OCI-LY1 (cell line): ENCODE data around the gene TCERG1.

Source experiments
- H2AFZ ChIP-seq: fragments of 200-600 bp; sonication (generic), shearing (Covaris generic); 2 replicates; pipeline ENCODE4 v1.6.0; 2014; ENCODE audit warnings: antibody characterized with exemption, mild to moderate bottlenecking, low read length
- H3F3A ChIP-seq: fragments of 200-600 bp; sonication (generic), shearing (Covaris generic); 2 replicates; pipeline ENCODE4 v1.6.0; 2014; ENCODE audit warnings: mild to moderate bottlenecking, antibody characterized with exemption, low read length, moderate library complexity; ENCODE audit not compliant: insufficient read depth
- H3K27ac ChIP-seq: fragments of 200-600 bp; sonication (generic); 2 replicates; pipeline ENCODE4 v1.5.1; 2014; ENCODE audit warnings: low read length, mixed run types, mild to moderate bottlenecking, low read depth; ENCODE audit not compliant: poor library complexity, severe bottlenecking
- H3K27me3 ChIP-seq: fragments of 200-600 bp; sonication (generic); 2 replicates; pipeline ENCODE4 v1.6.0; 2014; ENCODE audit warnings: antibody characterized with exemption, mild to moderate bottlenecking, low read length, moderate library complexity; ENCODE audit not compliant: insufficient read depth
- H3K36me3 ChIP-seq: fragments of 200-600 bp; sonication (generic); 2 replicates; pipeline ENCODE4 v1.6.1; 2014; ENCODE audit warnings: mild to moderate bottlenecking, antibody characterized with exemption, low read length, moderate library complexity, mixed read lengths; ENCODE audit not compliant: insufficient read depth
- H3K4me1 ChIP-seq: fragments of 200-600 bp; sonication (generic); 2 replicates; pipeline ENCODE4 v1.5.1; 2014; ENCODE audit warnings: mild to moderate bottlenecking, low read length, moderate library complexity; ENCODE audit not compliant: insufficient read depth, severe bottlenecking
- H3K4me2 ChIP-seq: fragments of 200-600 bp; sonication (generic), shearing (Covaris generic); 2 replicates; pipeline ENCODE4 v1.6.1; 2014; ENCODE audit warnings: low read length
- H3K4me3 ChIP-seq: fragments of 200-600 bp; sonication (generic); 2 replicates; pipeline ENCODE4 v1.5.1; 2014; ENCODE audit warnings: low read length, low read depth, mild to moderate bottlenecking, mixed read lengths; ENCODE audit not compliant: poor library complexity, severe bottlenecking
- H3K79me2 ChIP-seq: fragments of 200-600 bp; shearing (Covaris generic); 2 replicates; pipeline ENCODE4 v1.6.1; 2016; ENCODE audit warnings: mixed run types, low read length, mixed read lengths; ENCODE audit not compliant: insufficient read depth
- H3K9ac ChIP-seq: fragments of 200-600 bp; sonication (generic), shearing (Covaris generic); 2 replicates; pipeline ENCODE4 v1.6.1; 2014; ENCODE audit warnings: mild to moderate bottlenecking, low read length, mixed read lengths
- H3K9me2 ChIP-seq: fragments of 200-600 bp; sonication (generic), shearing (Covaris generic); 2 replicates; pipeline ENCODE4 v1.6.1; 2014; ENCODE audit warnings: low read depth, mild to moderate bottlenecking, low read length, mixed read lengths
- H3K9me3 ChIP-seq: fragments of 200-600 bp; shearing (Covaris generic); 2 replicates; pipeline ENCODE4 v1.6.1; 2014; ENCODE audit warnings: low read length, mixed read lengths
- H4K20me1 ChIP-seq: fragments of 200-600 bp; sonication (generic), shearing (Covaris generic); 2 replicates; pipeline ENCODE4 v1.6.0; 2016; ENCODE audit warnings: mild to moderate bottlenecking, low read length; ENCODE audit not compliant: insufficient read depth
- EZH2 ChIP-seq: fragments of 200-600 bp; sonication (generic), shearing (Covaris generic); IDR thresholded peaks from 2 replicates; pipeline ENCODE4 v1.8.0; 2017; ENCODE audit warnings: borderline replicate concordance, mixed run types, mild to moderate bottlenecking, antibody characterized with exemption, low read length, moderate library complexity, mixed read lengths
- TF ChIP-seq, protein P1 (sequence below): fragments of 200-600 bp; sonication (generic), shearing (Covaris generic); IDR thresholded peaks from 2 replicates; pipeline ENCODE4 v1.5.1; 2017; ENCODE audit warnings: mild to moderate bottlenecking, antibody characterized with exemption, low read length, moderate library complexity, mixed read lengths

Gene TCERG1

DNA sequence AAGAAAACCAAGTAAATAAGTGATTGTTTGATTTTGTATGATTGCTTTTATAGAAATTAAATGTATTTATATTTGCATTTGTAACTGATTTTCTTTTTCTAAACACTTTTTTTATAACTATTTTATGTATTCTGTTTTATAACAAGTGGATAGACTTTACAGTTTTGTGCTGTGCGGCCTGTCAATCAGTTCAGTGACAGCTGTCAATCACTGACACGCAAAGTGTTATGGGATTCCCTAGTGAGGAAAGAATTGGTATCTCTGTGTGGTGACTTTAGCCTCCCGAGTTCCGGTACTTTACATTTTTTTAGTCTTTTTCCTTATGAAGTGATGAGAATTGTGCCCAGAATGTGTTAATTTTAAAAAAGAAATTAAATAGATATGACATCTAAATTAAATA lies 52.5 kb downstream of the TCERG1 start:
- Histone ChIP-seq H3K4me1 (no peaks in the 10 kb centered on the region), H3K27me3 (no peaks in the 10 kb centered on the region), H3K9me2 (no peaks in the 10 kb centered on the region), H3K4me2 (no peak overlapping the region), H3K27ac (no peak overlapping the region), H3K9me3 (no peaks in the 10 kb centered on the region), H4K20me1 (no peaks in the 10 kb centered on the region), H3K79me2 (no peaks in the 10 kb centered on the region), H3F3A (no peaks in the 10 kb centered on the region), H3K4me3 (no peak overlapping the region), H2AFZ (no peak overlapping the region), H3K36me3 (peaks cover 90% of the 10 kb centered on the region), H3K9ac (no peak overlapping the region)
- TF ChIP-seq EZH2 = no peak

- no peaks in the 10 kb centered on the region for H3K4me1 ChIP-seq
- H3F3A ChIP-seq = no peaks in the 10 kb centered on the region
- TF ChIP-seq, protein P1, sequence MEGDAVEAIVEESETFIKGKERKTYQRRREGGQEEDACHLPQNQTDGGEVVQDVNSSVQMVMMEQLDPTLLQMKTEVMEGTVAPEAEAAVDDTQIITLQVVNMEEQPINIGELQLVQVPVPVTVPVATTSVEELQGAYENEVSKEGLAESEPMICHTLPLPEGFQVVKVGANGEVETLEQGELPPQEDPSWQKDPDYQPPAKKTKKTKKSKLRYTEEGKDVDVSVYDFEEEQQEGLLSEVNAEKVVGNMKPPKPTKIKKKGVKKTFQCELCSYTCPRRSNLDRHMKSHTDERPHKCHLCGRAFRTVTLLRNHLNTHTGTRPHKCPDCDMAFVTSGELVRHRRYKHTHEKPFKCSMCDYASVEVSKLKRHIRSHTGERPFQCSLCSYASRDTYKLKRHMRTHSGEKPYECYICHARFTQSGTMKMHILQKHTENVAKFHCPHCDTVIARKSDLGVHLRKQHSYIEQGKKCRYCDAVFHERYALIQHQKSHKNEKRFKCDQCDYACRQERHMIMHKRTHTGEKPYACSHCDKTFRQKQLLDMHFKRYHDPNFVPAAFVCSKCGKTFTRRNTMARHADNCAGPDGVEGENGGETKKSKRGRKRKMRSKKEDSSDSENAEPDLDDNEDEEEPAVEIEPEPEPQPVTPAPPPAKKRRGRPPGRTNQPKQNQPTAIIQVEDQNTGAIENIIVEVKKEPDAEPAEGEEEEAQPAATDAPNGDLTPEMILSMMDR = no peak
- TF ChIP-seq EZH2 = no peak
- no peak overlapping the region for H3K4me2 ChIP-seq
- H2AFZ ChIP-seq = no peak overlapping the region
- H3K9ac ChIP-seq = no peak overlapping the region
- H3K36me3 ChIP-seq = peaks cover 95% of the 10 kb centered on the region
- no peaks in the 10 kb centered on the region for H4K20me1 ChIP-seq
- no peaks in the 10 kb centered on the region for H3K79me2 ChIP-seq
- H3K9me3 ChIP-seq = no peaks in the 10 kb centered on the region
- no peaks in the 10 kb centered on the region for H3K27me3 ChIP-seq
- no peaks in the 10 kb centered on the region for H3K9me2 ChIP-seq
- H3K27ac ChIP-seq = no peak overlapping the region
- no peak overlapping the region for H3K4me3 ChIP-seq
Measured at GRCh38 chr5:146507428-146507827, 60.3 kb downstream of the TCERG1 start.

DNA sequence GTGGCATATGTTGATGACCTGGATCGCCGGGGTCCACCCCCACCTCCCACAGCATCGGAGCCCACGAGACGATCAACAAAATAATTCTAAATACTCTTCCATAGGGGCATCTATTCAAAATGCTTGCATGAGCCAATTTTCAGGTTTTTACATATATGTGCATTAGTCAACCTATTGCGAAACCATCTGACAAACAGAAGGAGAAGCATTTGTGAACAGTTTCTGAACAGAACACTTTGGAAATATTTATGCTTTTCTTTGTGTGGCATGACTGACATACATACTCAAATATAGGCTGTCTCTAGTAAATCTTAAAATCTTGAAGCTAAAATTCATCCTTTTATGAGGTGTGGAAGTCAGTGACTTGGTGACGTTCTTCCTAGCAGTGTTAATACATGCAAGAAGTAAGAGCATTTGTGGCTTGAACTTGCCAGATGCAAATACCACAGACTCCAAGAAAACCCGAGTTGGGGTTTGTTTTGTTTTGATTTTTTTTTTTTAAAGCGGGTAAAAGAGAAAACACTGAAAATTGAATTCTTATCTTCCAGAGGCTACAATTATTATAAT lies 63.5 kb downstream of the TCERG1 start:
- no peaks in the 10 kb centered on the region for H3K9me2 ChIP-seq
- no peaks in the 10 kb centered on the region; the same call in 1 of the 2 replicates for H3F3A ChIP-seq
- no peak overlapping the region for H3K4me3 ChIP-seq
- H3K27me3 ChIP-seq = no peaks in the 10 kb centered on the region
- no peak overlapping the region for H3K4me2 ChIP-seq
- TF ChIP-seq EZH2 = no peak
- TF ChIP-seq, protein P1 = no peak
- no peak overlapping the region for H2AFZ ChIP-seq
- no peaks in the 10 kb centered on the region for H3K79me2 ChIP-seq
- H3K4me1 ChIP-seq = no peaks in the 10 kb centered on the region
- peaks cover 80% of the 10 kb centered on the region for H3K36me3 ChIP-seq
- no peaks in the 10 kb centered on the region for H3K9me3 ChIP-seq
- no peak overlapping the region for H3K9ac ChIP-seq
- H4K20me1 ChIP-seq = no peaks in the 10 kb centered on the region; the same call in 1 of the 2 replicates
- H3K27ac ChIP-seq = no peak overlapping the region

GRCh38 chr5:146513462-146513861 lies 66.3 kb downstream of the TCERG1 start:
- H3K36me3 ChIP-seq = peaks cover 51% of the 10 kb centered on the region

More at GRCh38 chr5:146513462-146513861, 66.3 kb downstream of the TCERG1 start:
- Histone ChIP-seq H3K4me2 (no peak overlapping the region), H3K27ac (no peak overlapping the region), H3K9me3 (no peaks in the 10 kb centered on the region), H3K9me2 (no peaks in the 10 kb centered on the region), H3K9ac (no peak overlapping the region), H3K4me3 (no peak overlapping the region), H2AFZ (no peak overlapping the region), H3K27me3 (no peaks in the 10 kb centered on the region), H3F3A (no peaks in the 10 kb centered on the region; the same call in 1 of the 2 replicates), H3K79me2 (no peaks in the 10 kb centered on the region), H4K20me1 (no peaks in the 10 kb centered on the region; the same call in 1 of the 2 replicates), H3K4me1 (no peaks in the 10 kb centered on the region)
- TF ChIP-seq EZH2 = no peak
- TF ChIP-seq, protein P1 = no peak
